Psoas muscle (tissue), 8 donors: ENCODE measurements around the gene COX14. TPM values are rescaled to one million over a fixed set of nuclear protein-coding genes. Genes with fewer than 3 reads are reported as not detected.

Source experiments
- ATAC-seq, 4 donors: fragments of 200-7000 bp; cut with Tn5 transposase; one replicate each; pipeline ENCODE4 v1.9.1; 2020; ENCODE audit warnings: moderate library complexity in 3 of 4, mild to moderate bottlenecking in 2 of 4
- DNase-seq, 2 donors: peaks; one replicate each; pipeline ENCODE4 v3.0.0-alpha.2; 2020
- H3K27ac ChIP-seq: fragments of 200-600 bp; one replicate; pipeline ENCODE4 v1.8.0; 2022
- H3K27me3 ChIP-seq, 3 donors: fragments of 200-600 bp in 1 of 3; one replicate each; pipeline versions ENCODE4 v1.6.1 to v1.8.0; 2013 to 2022; ENCODE audit warnings: low read length in 2 of 3, mild to moderate bottlenecking in 2 of 3, moderate library complexity in 1 of 3; ENCODE audit not compliant: insufficient read depth in 3 of 3
- H3K36me3 ChIP-seq, 2 donors: fragments of 200-600 bp in 1 of 2; one replicate each; pipeline versions ENCODE4 v1.6.1 to v1.8.0; 2013 to 2022; ENCODE audit warnings: low read depth in 1 of 2, mild to moderate bottlenecking in 1 of 2, moderate library complexity in 1 of 2; ENCODE audit not compliant: insufficient read depth in 1 of 2
- H3K4me1 ChIP-seq: fragments of 200-600 bp; one replicate; pipeline ENCODE4 v1.8.0; 2022
- H3K4me3 ChIP-seq: fragments of 200-600 bp; one replicate; pipeline ENCODE4 v1.8.0; 2022; ENCODE audit warnings: mild to moderate bottlenecking
- H3K9me3 ChIP-seq: fragments of 200-600 bp; one replicate; pipeline ENCODE4 v1.8.0; 2022
- CTCF ChIP-seq: fragments of 200-600 bp; IDR thresholded peaks from one replicate; pipeline ENCODE4 v1.8.0; 2022; ENCODE audit warnings: antibody characterized with exemption
- WGBS, 3 donors: extraction: QIAGEN DNeasy Blood & Tissue Kit; methylation state at CpG; one replicate each; pipeline versions ENCODE4 v1.1.6 to v1.1.7; 2013; 5-methylcytosine and 5-hydroxymethylcytosine counted together
- intact Hi-C, 2 donors: fragments of 100-400 bp; cut with DNase I; formaldehyde crosslinking; loops; one replicate each; pipeline versions ENCODE4 v1.11.0 to v1.14.2; 2022
- polyA plus RNA-seq, 3 donors: library from polyadenylated mRNA; stranded (reverse); fragments of 200-250 nt; gene quantifications; one replicate each; pipeline ENCODE4 v1.2.3, GENCODE V29; 2013
- total RNA-seq, 4 donors: library from RNA; stranded (reverse); fragmentation: NEBNext Ultra II Directional in 2 of 4; extraction: Animal tissue kit (Norgen Biotek cat#: 25700) in 2 of 4; gene quantifications; one replicate each; pipeline versions ENCODE4 v1.2.1 to v1.2.4, GENCODE V29; 2021 to 2023
- donor health status: healthy with polysubstance abuse.
- donor health status: DM: no; HTN: no; CAD: no; lungs with moderate emphysema.
- donor health status: Bipolar disorder and iron deficiency.
- donor health status: healthy.
- donor health status: DM: yes; HTN: yes; CAD: no.
- donor health status: DM: no; HTN: no; CAD: no.
- donor health status: DM: no; HTN: no; CAD: no.
- donor health status: DM: yes; HTN: yes; CAD: no.

COX14 gene
- total and polyA plus RNA-seq, 7 donors: 101 to 173 (median 132) TPM

DNA sequence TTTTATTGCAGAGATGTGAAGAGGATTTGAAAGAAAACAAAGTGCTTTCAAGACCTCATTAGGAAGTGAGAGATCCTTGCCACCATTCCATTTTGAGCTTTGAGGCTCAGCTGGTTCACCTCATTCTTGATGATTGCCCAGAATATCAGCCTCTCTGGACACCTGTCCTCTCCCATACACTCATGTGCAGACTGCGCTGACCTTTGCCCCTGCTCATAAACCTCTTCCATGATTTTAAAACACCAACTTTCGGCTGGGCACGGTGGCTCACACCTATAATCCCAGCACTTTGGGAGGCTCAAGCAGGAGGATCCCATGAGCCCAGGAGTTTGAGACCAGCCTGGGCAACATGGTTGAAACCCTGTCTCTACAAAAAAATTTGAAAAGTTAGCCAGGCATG, 8.9 kb downstream of the COX14 start:
- intact Hi-C loops: no loop called here
- DNase-seq (no peak), ATAC-seq (no peak)
- no peak for TF ChIP-seq CTCF
- peaks cover 0 to 64% of the 10 kb centered on the region in 2 donors for H3K36me3 ChIP-seq
- H3K9me3 ChIP-seq: no peaks in the 10 kb centered on the region
- peaks cover 18% of the 10 kb centered on the region for H3K4me1 ChIP-seq
- H3K27me3 ChIP-seq: no peaks in the 10 kb centered on the region
- H3K27ac ChIP-seq: no peak overlapping the region
- 76 to 90% (median 80%) methylated on average over 3 of the region's 3 CpGs for WGBS, 3 donors
- H3K4me3 ChIP-seq: no peak overlapping the region

DNA sequence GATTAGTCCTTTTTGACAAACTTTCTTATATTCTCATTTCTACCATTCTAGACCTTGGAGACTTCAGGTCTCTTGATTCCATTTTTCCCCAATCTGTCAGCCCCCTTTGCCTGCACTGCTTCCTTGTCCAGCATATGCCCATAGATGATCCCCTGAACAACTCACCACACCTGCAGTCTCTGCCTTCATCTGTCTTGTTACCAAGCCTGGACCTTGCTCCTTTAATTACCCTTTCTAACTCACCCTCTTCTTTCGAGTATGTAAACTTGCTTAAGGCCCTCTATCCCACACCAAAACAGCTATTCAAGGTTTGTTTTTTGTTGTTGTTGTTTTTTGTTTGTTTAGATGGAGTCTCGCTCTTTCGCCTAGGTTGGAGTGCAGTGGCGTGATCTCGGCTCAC, 9.6 kb downstream of the COX14 start:
- intact Hi-C loops: no loop called here
- Histone ChIP-seq H3K36me3 (peaks cover 0 to 67% of the 10 kb centered on the region in 2 donors), H3K4me1 (peaks cover 11% of the 10 kb centered on the region)

DNA sequence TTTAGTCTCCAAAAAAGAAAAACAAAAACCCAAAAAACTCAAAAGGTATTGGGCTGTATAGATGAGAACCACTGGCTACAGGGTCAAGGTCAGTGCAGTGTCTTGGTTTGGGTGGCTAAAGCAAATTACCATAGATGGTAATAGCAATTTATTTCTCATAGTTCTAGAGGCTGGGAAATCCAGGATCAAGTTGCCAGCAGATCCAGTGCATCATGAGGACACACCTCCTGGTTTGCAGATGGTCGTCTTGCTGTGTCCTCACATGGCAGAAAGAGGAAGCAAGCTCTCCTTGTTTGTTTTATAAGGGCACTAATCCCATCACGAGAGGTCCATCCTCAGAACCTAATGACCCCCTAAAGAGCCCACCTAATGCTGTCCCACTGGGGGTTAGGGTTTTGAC, 11.2 kb downstream of the COX14 start:
- 57 to 76% (median 60%) methylated on average over 2 of the region's 2 CpGs for WGBS, 3 donors
- DNase-seq (no peak), ATAC-seq (no peak)
- H3K27ac ChIP-seq: no peak overlapping the region
- TF ChIP-seq CTCF: no peak
- H3K36me3 ChIP-seq: peaks cover 0 to 79% of the 10 kb centered on the region in 2 donors
- no peaks in the 10 kb centered on the region for H3K4me1 ChIP-seq
- intact Hi-C loops: no loop called here
- no peaks in the 10 kb centered on the region for H3K27me3 ChIP-seq
- H3K4me3 ChIP-seq: no peak overlapping the region
- no peaks in the 10 kb centered on the region for H3K9me3 ChIP-seq

More for the DNA sequence above, 9.6 kb downstream of the COX14 start:
- no peak overlapping the region for H3K4me3 ChIP-seq
- H3K27ac ChIP-seq: no peak overlapping the region
- TF ChIP-seq CTCF: no peak
- WGBS, 3 donors: 79 to 97% (median 95%) methylated on average over 5 of the region's 5 CpGs
- H3K9me3 ChIP-seq: no peaks in the 10 kb centered on the region
- DNase-seq (no peak), ATAC-seq (no peak)
- no peaks in the 10 kb centered on the region for H3K27me3 ChIP-seq

DNA sequence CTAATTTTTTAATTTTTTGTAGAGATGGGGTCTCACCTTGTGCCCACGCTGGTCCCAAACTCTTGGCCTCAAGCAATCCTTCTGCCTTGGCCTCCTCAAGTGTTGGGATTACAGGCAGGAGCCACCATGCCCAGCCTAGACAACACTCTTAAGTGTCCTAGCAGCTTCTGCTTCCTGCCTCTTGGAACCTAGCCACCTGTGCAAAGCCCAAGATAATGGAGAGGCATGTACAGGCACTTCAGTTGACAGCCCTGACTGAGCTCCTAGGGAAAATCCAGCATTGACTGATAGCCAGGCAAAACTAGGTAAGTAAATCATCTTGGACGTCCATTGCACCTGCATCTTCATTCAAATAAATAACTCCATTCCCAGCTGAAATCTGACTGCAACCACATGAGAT, 15.5 kb downstream of the COX14 start:
- no peak for TF ChIP-seq CTCF
- H3K27ac ChIP-seq: no peak overlapping the region
- peaks cover 0 to 80% of the 10 kb centered on the region in 2 donors for H3K36me3 ChIP-seq
- no peak overlapping the region for H3K4me3 ChIP-seq
- no peaks in the 10 kb centered on the region for H3K4me1 ChIP-seq
- ATAC-seq (no peak), DNase-seq (no peak)
- intact Hi-C loops: loop anchor here in 1 of 2 donors (5.0 kb wide), 1 partner anchor 50 kb away; no protein-coding TSS in a partner anchor
- H3K9me3 ChIP-seq: no peaks in the 10 kb centered on the region
- 74 to 89% (median 78%) methylated on average over 2 of the region's 2 CpGs for WGBS, 3 donors
- H3K27me3 ChIP-seq: no peaks in the 10 kb centered on the region

DNA sequence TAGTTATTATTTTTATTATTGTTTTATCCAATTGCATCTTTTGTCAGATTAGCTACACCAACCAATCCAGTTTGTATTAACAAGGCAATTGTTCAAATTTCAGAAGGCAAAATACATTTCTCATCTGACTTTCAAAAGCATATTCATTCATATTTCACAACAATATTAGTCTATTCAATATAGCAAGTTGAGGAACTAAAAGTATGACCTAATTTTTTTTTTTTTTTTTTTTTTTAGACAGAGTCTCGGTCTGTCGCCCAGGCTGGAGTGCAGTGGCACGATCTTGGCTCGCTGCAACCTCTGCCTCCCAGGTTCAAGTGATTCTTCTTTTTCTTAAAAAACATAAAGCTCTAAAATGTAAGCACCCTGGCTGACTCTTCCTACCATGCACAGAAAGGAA, 17.3 kb downstream of the COX14 start:
- WGBS, 3 donors: 89 to 96% (median 90%) methylated on average over 4 of the region's 4 CpGs
- ATAC-seq (no peak), DNase-seq (no peak)
- H3K36me3 ChIP-seq: peaks cover 0 to 82% of the 10 kb centered on the region in 2 donors
- TF ChIP-seq CTCF: no peak
- H3K9me3 ChIP-seq: no peaks in the 10 kb centered on the region
- H3K27ac ChIP-seq: no peak overlapping the region
- intact Hi-C loops: loop anchor here in 1 of 2 donors (5.0 kb wide), 1 partner anchor 48 kb away; no protein-coding TSS in a partner anchor
- no peaks in the 10 kb centered on the region for H3K27me3 ChIP-seq
- H3K4me3 ChIP-seq: no peak overlapping the region
- no peaks in the 10 kb centered on the region for H3K4me1 ChIP-seq
